Naive thymus-derived CD4-positive, alpha-beta T cell (primary cell): ENCODE results near the gene CETN3. TPM values are rescaled to one million over a fixed set of nuclear protein-coding genes. Genes with fewer than 3 reads are reported as not detected.

ENCODE experiments used
- ATAC-seq: fragments of 150-1000 bp; cut with Tn5 transposase; 2 replicates; pipeline ENCODE4 v1.10.0; 2021; ENCODE audit warnings: mild to moderate bottlenecking, moderate library complexity
- CTCF ChIA-PET: fragments of 350-600 bp; sonication (Branson Sonifier 250); formaldehyde crosslinking; loops from one replicate; lab custom pipeline; 2021; ENCODE audit warnings: antibody characterized with exemption; lab: Charles Lee
- POLR2A ChIA-PET: fragments of 350-600 bp; sonication (Branson Sonifier 250); formaldehyde crosslinking; loops from one replicate; lab custom pipeline; 2021; ENCODE audit warnings: antibody characterized with exemption, inconsistent platforms; lab: Charles Lee
- DNase-seq, 9 donors: peaks; one replicate each; pipeline versions ENCODE4 v3.0.0 to v3.0.0-alpha.2; 2020 to 2022; ENCODE audit warnings: mixed read lengths in 1 of 9
- H3K27ac ChIP-seq: one replicate; pipeline ENCODE4 v1.7.0; 2013; ENCODE audit warnings: mild to moderate bottlenecking, low read depth, low read length, moderate library complexity
- H3K27me3 ChIP-seq, 2 donors: one replicate each; pipeline ENCODE4 v1.7.0; 2013; ENCODE audit warnings: low read length in 2 of 2, mild to moderate bottlenecking in 2 of 2, moderate library complexity in 2 of 2; ENCODE audit not compliant: control insufficient read depth in 2 of 2, insufficient read depth in 2 of 2
- H3K36me3 ChIP-seq, 3 experiments: 1 replicate in 2 of 3; 2 replicates in 1 of 3; pipeline ENCODE4 v1.7.0; 2013; ENCODE audit warnings: low read length in 3 of 3, mild to moderate bottlenecking in 3 of 3, moderate library complexity in 1 of 3; ENCODE audit not compliant: insufficient read depth in 3 of 3, control insufficient read depth in 2 of 3
- H3K4me1 ChIP-seq, 2 donors: one replicate each; pipeline ENCODE4 v1.7.0; 2013; ENCODE audit warnings: low read length in 2 of 2, mild to moderate bottlenecking in 2 of 2, moderate library complexity in 1 of 2; ENCODE audit not compliant: control insufficient read depth in 2 of 2, insufficient read depth in 2 of 2
- H3K4me3 ChIP-seq: 2 replicates; pipeline ENCODE4 v1.7.0; 2013; ENCODE audit warnings: mild to moderate bottlenecking, low read length
- H3K9me3 ChIP-seq, 3 experiments: 1 replicate in 2 of 3; 2 replicates in 1 of 3; pipeline ENCODE4 v1.7.0; 2013; ENCODE audit warnings: low read length in 3 of 3; ENCODE audit not compliant: control insufficient read depth in 2 of 3
- H3K27ac Mint-ChIP-seq, 9 donors: one replicate each; pipeline ENCODE4 v1.8.0; 2020 to 2022; ENCODE audit warnings: mixed read lengths in 9 of 9, mild to moderate bottlenecking in 8 of 9, moderate library complexity in 5 of 9, inconsistent platforms in 2 of 9
- H3K27me3 Mint-ChIP-seq, 5 donors: one replicate each; pipeline ENCODE4 v1.8.0; 2021 to 2022; ENCODE audit warnings: mixed read lengths in 5 of 5, mild to moderate bottlenecking in 1 of 5
- H3K36me3 Mint-ChIP-seq, 5 donors: one replicate each; pipeline ENCODE4 v1.8.0; 2020 to 2022; ENCODE audit warnings: mixed read lengths in 5 of 5, mild to moderate bottlenecking in 3 of 5, inconsistent platforms in 1 of 5
- H3K4me1 Mint-ChIP-seq, 7 donors: one replicate each; pipeline ENCODE4 v1.8.0; 2020 to 2022; ENCODE audit warnings: mixed read lengths in 7 of 7, mild to moderate bottlenecking in 3 of 7, inconsistent platforms in 1 of 7
- H3K4me3 Mint-ChIP-seq, 10 donors: one replicate each; pipeline ENCODE4 v1.8.0; 2020 to 2022; ENCODE audit warnings: mild to moderate bottlenecking in 10 of 10, mixed read lengths in 10 of 10, moderate library complexity in 6 of 10, inconsistent platforms in 2 of 10
- H3K9me3 Mint-ChIP-seq, 11 donors: one replicate each; pipeline ENCODE4 v1.8.0; 2020 to 2022; ENCODE audit warnings: mixed read lengths in 11 of 11, mild to moderate bottlenecking in 4 of 11, inconsistent platforms in 1 of 11, moderate library complexity in 1 of 11
- intact Hi-C, 2 donors: fragments of 100-400 bp; cut with micrococcal nuclease; formaldehyde crosslinking; loops; one replicate each; pipeline ENCODE4 v1.15.1; 2023
- polyA plus RNA-seq, 2 donors: library from polyadenylated mRNA; unstranded; fragments of 300-500 nt; fragmentation: Illumina TruSeq; gene quantifications; one replicate each; pipeline ENCODE4 v1.2.3, GENCODE V29; 2021
- total RNA-seq, 6 experiments: library from RNA in 5 of 6; stranded (reverse) in 5 of 6; gene quantifications; 1 replicate in 5 of 6; 2 replicates in 1 of 6; pipeline ENCODE4 v1.2.3 and lab custom pipeline; 2021 to 2026

The CETN3 gene
- total and polyA plus RNA-seq, 7 experiments from 2014 or later: 4.4 to 32.7 (median 26.0) TPM

- Histone ChIP-seq H3K9me3 (no peaks in the 10 kb centered on the region), H3K4me3 (no peak overlapping the region), H3K36me3 (no peaks in the 10 kb centered on the region), H3K27me3 (no peaks in the 10 kb centered on the region), H3K27ac (no peak overlapping the region), H3K4me1 (no peaks in the 10 kb centered on the region)
- H3K27me3 Mint-ChIP-seq: peaks cover 0 to 40% (median 5%) of the 10 kb centered on the region in 5 donors
- CTCF ChIA-PET: interaction anchor here (0.8 to 3.3 kb wide), 2 partner anchors 22 to 1705 kb away, joined by 3 to 19 read pairs; no protein-coding TSS in a partner anchor
- no peaks in the 10 kb centered on the region for H3K36me3 Mint-ChIP-seq
- H3K27ac Mint-ChIP-seq: no peak overlapping the region
- intact Hi-C loops: loop anchor here (1.0 to 5.0 kb wide), 3 partner anchors 167 to 1705 kb away; no protein-coding TSS in a partner anchor
- H3K4me1 Mint-ChIP-seq: no peaks in the 10 kb centered on the region
- H3K9me3 Mint-ChIP-seq: no peaks in the 10 kb centered on the region
- POLR2A ChIA-PET: no interaction called here
- ATAC-seq (peak; percentile 69), DNase-seq (peak in 7 of 9 donors; percentile 11 to 45 (median 41))
- no peak overlapping the region for H3K4me3 Mint-ChIP-seq
These were observed 24.7 kb upstream of the CETN3 start for GRCh38 chr5:90434116-90434714.

DNA sequence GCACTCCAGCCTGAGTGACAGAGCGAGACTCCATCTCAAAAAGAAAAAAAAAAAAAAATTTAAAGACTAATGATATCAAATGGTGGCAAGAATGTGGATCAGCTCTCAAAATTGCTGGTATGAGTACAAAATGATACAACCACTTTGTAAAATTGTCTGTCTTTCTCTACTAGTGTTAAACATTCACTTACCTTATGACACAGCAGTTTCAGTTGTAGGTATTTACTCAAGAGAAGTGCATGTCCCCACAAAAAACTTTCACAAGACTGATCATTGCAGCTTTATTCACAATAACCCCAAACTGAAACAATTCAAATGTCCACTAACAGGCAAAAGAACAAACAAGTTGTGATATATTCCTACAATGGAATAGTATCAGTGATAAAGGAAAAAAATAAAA is 14.7 kb upstream of the CETN3 start:
- POLR2A ChIA-PET: no interaction called here
- no peaks in the 10 kb centered on the region for H3K36me3 ChIP-seq
- H3K27me3 ChIP-seq: peaks cover 0 to 3% of the 10 kb centered on the region in 2 donors
- H3K4me1 Mint-ChIP-seq: no peaks in the 10 kb centered on the region
- H3K27ac ChIP-seq: no peak overlapping the region
- H3K4me3 ChIP-seq: no peak overlapping the region
- H3K4me3 Mint-ChIP-seq: no peak overlapping the region
- intact Hi-C loops: no loop called here
- no peak for DNase-seq
- no peaks in the 10 kb centered on the region for H3K4me1 ChIP-seq
- CTCF ChIA-PET: no interaction called here
- H3K27me3 Mint-ChIP-seq: peaks cover 14 to 36% (median 28%) of the 10 kb centered on the region in 5 donors
- no peak overlapping the region for H3K27ac Mint-ChIP-seq
- no peaks in the 10 kb centered on the region for H3K9me3 Mint-ChIP-seq
- no peak for ATAC-seq
- no peaks in the 10 kb centered on the region for H3K36me3 Mint-ChIP-seq
- no peaks in the 10 kb centered on the region for H3K9me3 ChIP-seq

- no peak for DNase-seq
- intact Hi-C loops: no loop called here
- ChIA-PET CTCF (no interaction called here), POLR2A (interaction anchor here (0.6 kb wide), 1 partner anchor 23 kb away, joined by 4 read pairs; no protein-coding TSS in a partner anchor)
- Histone ChIP-seq H3K27me3 (no peaks in the 10 kb centered on the region), H3K4me1 (no peaks in the 10 kb centered on the region), H3K9me3 (no peaks in the 10 kb centered on the region), H3K4me3 (no peak overlapping the region), H3K27ac (no peak overlapping the region), H3K36me3 (no peaks in the 10 kb centered on the region)
- H3K4me3 Mint-ChIP-seq: no peak overlapping the region
- H3K27ac Mint-ChIP-seq: peak overlapping the region in 1 of 9 donors; percentile 4
- H3K9me3 Mint-ChIP-seq: peaks cover 0 to 2% (median 0%) of the 10 kb centered on the region in 11 donors
- H3K4me1 Mint-ChIP-seq: no peaks in the 10 kb centered on the region
- H3K27me3 Mint-ChIP-seq: peaks cover 21 to 39% (median 34%) of the 10 kb centered on the region in 5 donors
- no peak for ATAC-seq
- H3K36me3 Mint-ChIP-seq: no peaks in the 10 kb centered on the region
These were observed 11.6 kb upstream of the CETN3 start for GRCh38 chr5:90421136-90421535.

DNA sequence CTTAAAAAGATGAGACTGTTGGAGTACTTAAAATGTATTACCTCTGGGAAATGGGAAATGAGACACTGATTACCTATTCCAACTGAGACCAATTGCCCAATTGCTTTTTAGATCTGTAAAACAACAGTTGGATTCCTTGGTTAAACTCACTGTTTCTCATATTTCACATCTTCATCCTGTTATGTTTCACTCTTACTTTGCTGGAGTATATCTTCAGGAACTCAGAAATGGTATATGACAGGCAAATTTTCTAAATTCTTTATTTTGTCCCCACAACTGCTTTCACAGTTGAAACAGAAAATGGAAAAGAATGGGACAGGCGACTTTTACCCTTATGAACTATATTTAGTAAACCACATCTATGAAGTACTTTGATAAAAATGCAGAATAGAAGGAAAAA is 8.7 kb upstream of the CETN3 start:
- intact Hi-C loops: no loop called here
- Mint-ChIP-seq H3K27ac (no peak overlapping the region), H3K36me3 (no peaks in the 10 kb centered on the region), H3K4me1 (no peaks in the 10 kb centered on the region), H3K9me3 (peaks cover 0 to 2% (median 0%) of the 10 kb centered on the region in 11 donors), H3K4me3 (no peak overlapping the region), H3K27me3 (peaks cover 18 to 39% (median 30%) of the 10 kb centered on the region in 5 donors)
- CTCF ChIA-PET: no interaction called here
- POLR2A ChIA-PET: interaction anchor here (0.8 kb wide), 1 partner anchor 56 kb away, joined by 3 read pairs; the partner anchor contains the start of genes MBLAC2 and POLR3G
- Histone ChIP-seq H3K27me3 (no peaks in the 10 kb centered on the region), H3K27ac (no peak overlapping the region), H3K4me3 (no peak overlapping the region), H3K4me1 (no peaks in the 10 kb centered on the region), H3K36me3 (no peaks in the 10 kb centered on the region), H3K9me3 (no peaks in the 10 kb centered on the region)
- DNase-seq (no peak), ATAC-seq (no peak)

- Mint-ChIP-seq H3K36me3 (peaks cover 8 to 14% (median 9%) of the 10 kb centered on the region in 5 donors), H3K9me3 (no peaks in the 10 kb centered on the region), H3K4me3 (no peak overlapping the region), H3K27ac (no peak overlapping the region), H3K4me1 (peaks cover 12 to 21% (median 16%) of the 10 kb centered on the region in 7 donors), H3K27me3 (peaks cover 0 to 4% (median 0%) of the 10 kb centered on the region in 5 donors)
- no peak for DNase-seq
- CTCF ChIA-PET: interaction anchor here (0.5 to 2.9 kb wide), 7 partner anchors 9 to 141 kb away, joined by 3 to 19 read pairs (median 4); partner anchors contain the start of genes LYSMD3, MBLAC2 and POLR3G
- ATAC-seq: no peak
- POLR2A ChIA-PET: interaction anchor here (0.8 to 3.2 kb wide), 17 partner anchors 9 to 975 kb away, joined by 3 to 49 read pairs (median 7); partner anchors contain the start of genes ARRDC3, LYSMD3, MBLAC2 and POLR3G
- Histone ChIP-seq H3K4me1 (peaks cover 7 to 13% of the 10 kb centered on the region in 2 donors), H3K36me3 (peaks cover 0 to 5% (median 0%) of the 10 kb centered on the region in 3 experiments), H3K9me3 (no peaks in the 10 kb centered on the region), H3K27me3 (no peaks in the 10 kb centered on the region), H3K4me3 (peak overlapping the region; percentile 100), H3K27ac (peak overlapping the region; percentile 90)
- intact Hi-C loops: loop anchor here in 1 of 2 donors (5.0 kb wide), 1 partner anchor 817 kb away; no protein-coding TSS in a partner anchor
These were observed 714 bp upstream of the CETN3 start for GRCh38 chr5:90410178-90410762.

- H3K4me3 Mint-ChIP-seq: no peak overlapping the region
- Histone ChIP-seq H3K4me3 (peak overlapping the region; percentile 100), H3K27ac (peak overlapping the region; percentile 93), H3K36me3 (peaks cover 0 to 9% (median 0%) of the 10 kb centered on the region in 3 experiments), H3K4me1 (peaks cover 7 to 13% of the 10 kb centered on the region in 2 donors), H3K27me3 (no peaks in the 10 kb centered on the region), H3K9me3 (no peaks in the 10 kb centered on the region)
- H3K27me3 Mint-ChIP-seq: peaks cover 0 to 4% (median 0%) of the 10 kb centered on the region in 5 donors
- DNase-seq: no peak
- no peaks in the 10 kb centered on the region for H3K9me3 Mint-ChIP-seq
- intact Hi-C loops: loop anchor here (1.0 to 10.0 kb wide), 8 partner anchors 31 to 1904 kb away; partner anchors contain the start of genes LYSMD3 (in 2 of the 2), MBLAC2 (in 2 of the 2) and POLR3G (in 2 of the 2)
- no peak for ATAC-seq
- no peak overlapping the region for H3K27ac Mint-ChIP-seq
- CTCF ChIA-PET: interaction anchor here (0.6 to 2.9 kb wide), 3 partner anchors 9 to 121 kb away, joined by 3 to 19 read pairs (median 4); partner anchors contain the start of gene LYSMD3
- POLR2A ChIA-PET: interaction anchor here (0.6 to 3.2 kb wide), 9 partner anchors 12 to 976 kb away, joined by 3 to 49 read pairs (median 7); partner anchors contain the start of genes ARRDC3, LYSMD3, MBLAC2 and POLR3G
- peaks cover 12 to 26% (median 16%) of the 10 kb centered on the region in 7 donors for H3K4me1 Mint-ChIP-seq
- H3K36me3 Mint-ChIP-seq: peaks cover 8 to 23% (median 14%) of the 10 kb centered on the region in 5 donors
These were observed 812 bp downstream of the CETN3 start for GRCh38 chr5:90408571-90409317.
